GM19372 (cell line): ENCODE results near the gene RNF133.

Experiments
- ATAC-seq: cut with Tn5 transposase; IDR thresholded peaks from one replicate; pipeline ENCODE4 v1.9.1; 2021; ENCODE audit warnings: mild to moderate bottlenecking, low read depth, moderate library complexity; ENCODE audit not compliant: unreplicated experiment

RNF133 gene

GRCh38 chr7:122699017-122699416 lies at the start of gene RNF133:
RNF133 (minus strand) TSS chr7:122699117; CDS start chr7:122698918, 199 bp downstream.
- ATAC-seq: no peak

GRCh38 chr7:122748195-122748594 lies 49.3 kb upstream of the RNF133 start:
- no peak for ATAC-seq

GRCh38 chr7:122746948-122747347 lies 48.0 kb upstream of the RNF133 start:
- no peak for ATAC-seq

- no peak for ATAC-seq
Observed at GRCh38 chr7:122743211-122743610, 44.3 kb upstream of the RNF133 start.

GRCh38 chr7:122738947-122739346 lies 40.0 kb upstream of the RNF133 start:
- ATAC-seq: no peak

GRCh38 chr7:122736183-122736582 lies 37.3 kb upstream of the RNF133 start:
- ATAC-seq: no peak

GRCh38 chr7:122727759-122728158 lies 28.8 kb upstream of the RNF133 start:
- no peak for ATAC-seq

GRCh38 chr7:122727354-122727753 lies 28.4 kb upstream of the RNF133 start:
- ATAC-seq: no peak

GRCh38 chr7:122726881-122727280 lies 28.0 kb upstream of the RNF133 start:
- no peak for ATAC-seq

- no peak for ATAC-seq
Observed at GRCh38 chr7:122724366-122724765, 25.4 kb upstream of the RNF133 start.

- no peak for ATAC-seq
Observed at GRCh38 chr7:122719010-122719578, 20.2 kb upstream of the RNF133 start.

- ATAC-seq: no peak
Observed at GRCh38 chr7:122717356-122718089, 18.6 kb upstream of the RNF133 start.

GRCh38 chr7:122715183-122715582 lies 16.3 kb upstream of the RNF133 start:
- no peak for ATAC-seq

GRCh38 chr7:122710916-122711315 lies 12.0 kb upstream of the RNF133 start:
- ATAC-seq: no peak

- ATAC-seq: no peak
Observed at GRCh38 chr7:122709930-122710646, 11.2 kb upstream of the RNF133 start.

GRCh38 chr7:122706836-122707235 lies 7.9 kb upstream of the RNF133 start:
- ATAC-seq: no peak

GRCh38 chr7:122702872-122703510 lies 4.1 kb upstream of the RNF133 start, which contains the start of gene RNF148:
RNF148 (minus strand) TSS chr7:122702922; CDS start chr7:122702750, 172 bp downstream.
- ATAC-seq: no peak

- ATAC-seq: no peak
Observed at GRCh38 chr7:122695816-122696215, 3.1 kb downstream of the RNF133 start.

- no peak for ATAC-seq
Observed at GRCh38 chr7:122694697-122695096, 4.2 kb downstream of the RNF133 start.

GRCh38 chr7:122692769-122693309 lies 6.1 kb downstream of the RNF133 start:
- ATAC-seq: no peak
